Lung (tissue), 12 donors: ENCODE data around the gene ANKRD44. TPM values are rescaled to one million over a fixed set of nuclear protein-coding genes. Genes with fewer than 3 reads are reported as not detected.

Experiments
- ATAC-seq: fragments of 200-7000 bp; cut with Tn5 transposase; one replicate; pipeline ENCODE4 v1.9.1; 2020; ENCODE audit warnings: moderate number of reproducible peaks; ENCODE audit not compliant: insufficient read depth, low FRiP score
- DNase-seq, 3 donors: peaks; one replicate each; pipeline ENCODE4 v3.0.0-alpha.2; 2013 to 2017
- H3K27ac ChIP-seq, 2 donors: one replicate each; pipeline ENCODE4 v1.5.1; 2013; ENCODE audit warnings: mild to moderate bottlenecking in 2 of 2, moderate library complexity in 2 of 2, control low read depth in 1 of 2, inconsistent platforms in 1 of 2, low read depth in 1 of 2, low read length in 1 of 2
- H3K27me3 ChIP-seq, 3 donors: one replicate each; pipeline ENCODE4 v1.5.1; 2013; ENCODE audit warnings: low read length in 2 of 3; ENCODE audit not compliant: control insufficient read depth in 3 of 3, insufficient read depth in 3 of 3
- H3K36me3 ChIP-seq, 4 donors: one replicate each; pipeline ENCODE4 v1.5.1; 2013; ENCODE audit warnings: low read length in 4 of 4, mild to moderate bottlenecking in 1 of 4, moderate library complexity in 1 of 4; ENCODE audit not compliant: control insufficient read depth in 4 of 4, insufficient read depth in 4 of 4
- H3K4me1 ChIP-seq, 5 donors: one replicate each; pipeline ENCODE4 v1.5.1; 2013; ENCODE audit warnings: low read length in 5 of 5, mild to moderate bottlenecking in 2 of 5, moderate library complexity in 1 of 5; ENCODE audit not compliant: control insufficient read depth in 5 of 5, insufficient read depth in 5 of 5
- H3K4me3 ChIP-seq: one replicate; pipeline ENCODE4 v1.5.1; 2013; ENCODE audit warnings: mild to moderate bottlenecking, control low read depth, moderate library complexity
- H3K9ac ChIP-seq, 2 donors: one replicate each; pipeline ENCODE4 v1.5.1; 2013; ENCODE audit warnings: low read length in 2 of 2, control low read depth in 1 of 2; ENCODE audit not compliant: insufficient read depth in 1 of 2
- H3K9me3 ChIP-seq, 4 donors: one replicate each; pipeline ENCODE4 v1.5.1; 2013; ENCODE audit warnings: low read length in 3 of 4, mild to moderate bottlenecking in 1 of 4, moderate library complexity in 1 of 4; ENCODE audit not compliant: control insufficient read depth in 4 of 4, insufficient read depth in 3 of 4
- CTCF ChIP-seq: IDR thresholded peaks from 2 replicates; pipeline ENCODE4 v1.5.1; 2012; ENCODE audit warnings: mild to moderate bottlenecking; ENCODE audit errors: control extremely low read depth, extremely low read depth
- WGBS, 2 donors: extraction: QIAGEN DNeasy Blood & Tissue Kit; methylation state at CpG; one replicate each; pipeline ENCODE4 v1.1.7; 2013; 5-methylcytosine and 5-hydroxymethylcytosine counted together
- polyA plus RNA-seq, 2 donors: library from polyadenylated mRNA; stranded (reverse); fragments of 200-250 nt; gene quantifications; one replicate each; pipeline ENCODE4 v1.2.1, GENCODE V29; 2013
- total RNA-seq, 2 donors: library from RNA; depleted of rRNA in 1 of 2; stranded (reverse); fragments of >200 nt in 1 of 2; gene quantifications; one replicate each; pipeline ENCODE4 v1.2.1, GENCODE V29; 2014 to 2021
- donor health status: control.
- donor health status: control.
- donor health status: Bipolar disorder and iron deficiency.
- donor health status: healthy.
- donor health status: DM: yes; HTN: yes; CAD: no.

ANKRD44 gene
- total and polyA plus RNA-seq, 4 donors = 7.1 to 73.8 (median 20.3) TPM

DNA sequence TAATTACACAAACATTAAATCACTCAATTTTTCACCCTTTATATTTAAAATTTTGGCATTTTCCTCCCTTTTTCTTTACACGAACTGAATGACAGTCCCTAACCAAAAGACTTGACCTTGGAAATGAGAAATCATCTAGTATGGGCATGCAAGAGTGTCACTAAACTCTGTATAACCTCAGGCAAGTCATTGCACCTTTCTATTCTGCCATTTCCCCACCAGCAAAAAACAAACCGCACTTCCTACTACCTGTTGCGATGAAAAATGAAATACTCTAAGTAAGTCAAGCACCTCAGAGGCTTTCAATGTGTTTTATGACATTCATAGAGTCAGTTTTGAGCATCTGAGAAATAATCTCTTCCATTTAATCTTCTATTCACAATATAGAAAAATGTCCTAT lies 44.1 kb downstream of the ANKRD44 start:
- Histone ChIP-seq H3K4me3 (no peak overlapping the region), H3K27ac (no peak overlapping the region), H3K9me3 (no peaks in the 10 kb centered on the region), H3K4me1 (peaks cover 0 to 20% (median 14%) of the 10 kb centered on the region in 5 donors), H3K36me3 (no peaks in the 10 kb centered on the region), H3K9ac (no peak overlapping the region), H3K27me3 (no peaks in the 10 kb centered on the region)
- no peak for DNase-seq
- no peak for TF ChIP-seq CTCF
- WGBS, 2 donors = 50 to 65% methylated on average over 3 of the region's 3 CpGs
- no peak for ATAC-seq

- H3K27ac ChIP-seq = no peak overlapping the region
- H3K9me3 ChIP-seq = no peaks in the 10 kb centered on the region
- DNase-seq = no peak
- no peak for TF ChIP-seq CTCF
- no peaks in the 10 kb centered on the region for H3K27me3 ChIP-seq
- H3K4me3 ChIP-seq = no peak overlapping the region
- 88% methylated on average over 5 of the region's 5 CpGs for WGBS, 2 donors
- peaks cover 0 to 22% (median 14%) of the 10 kb centered on the region in 5 donors for H3K4me1 ChIP-seq
- H3K9ac ChIP-seq = no peak overlapping the region
- no peak for ATAC-seq
- no peaks in the 10 kb centered on the region for H3K36me3 ChIP-seq
These were observed 44.7 kb downstream of the ANKRD44 start for GRCh38 chr2:197265924-197266323.

DNA sequence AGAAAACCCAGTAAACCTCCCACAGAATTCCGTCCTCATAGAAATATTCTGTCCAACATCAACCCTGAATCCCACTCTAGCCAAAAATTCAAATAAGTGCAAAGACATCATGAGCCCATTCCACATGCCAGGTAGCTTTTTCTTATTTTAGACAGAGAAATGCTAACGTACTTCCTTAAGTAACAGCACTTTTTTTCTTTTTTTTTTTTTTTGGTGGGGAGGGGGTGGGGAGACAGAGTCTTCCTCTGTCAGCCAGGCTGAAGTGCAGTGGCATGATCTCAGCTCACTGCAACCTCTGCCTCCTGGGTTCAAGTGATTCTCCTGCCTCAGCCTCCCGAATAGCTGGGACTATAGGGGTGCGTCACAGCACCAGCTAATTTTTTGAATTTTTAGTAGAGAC lies 45.5 kb downstream of the ANKRD44 start:
- Histone ChIP-seq H3K9ac (no peak overlapping the region), H3K9me3 (no peaks in the 10 kb centered on the region), H3K4me3 (no peak overlapping the region), H3K27ac (no peak overlapping the region), H3K4me1 (peaks cover 0 to 22% (median 10%) of the 10 kb centered on the region in 5 donors), H3K36me3 (no peaks in the 10 kb centered on the region), H3K27me3 (no peaks in the 10 kb centered on the region)
- 90 to 91% methylated on average over 4 of the region's 4 CpGs for WGBS, 2 donors
- TF ChIP-seq CTCF = no peak
- no peak for DNase-seq
- ATAC-seq = no peak

- Histone ChIP-seq H3K9me3 (no peaks in the 10 kb centered on the region), H3K27me3 (no peaks in the 10 kb centered on the region), H3K4me1 (peaks cover 0 to 15% (median 7%) of the 10 kb centered on the region in 5 donors), H3K36me3 (no peaks in the 10 kb centered on the region), H3K27ac (no peak overlapping the region), H3K4me3 (no peak overlapping the region), H3K9ac (no peak overlapping the region)
- no peak for TF ChIP-seq CTCF
- WGBS, 2 donors = 70 to 72% methylated on average over 5 of the region's 5 CpGs
- DNase-seq (no peak), ATAC-seq (no peak)
These were observed 46.2 kb downstream of the ANKRD44 start for GRCh38 chr2:197264332-197264731.
